OCI-LY3 (cell line): ENCODE results near the gene INSRR.

ENCODE experiments used
- H2AFZ ChIP-seq: fragments of 200-600, 300-600 bp; shearing (Covaris generic); 2 replicates; pipeline ENCODE4 v1.6.0; 2014; ENCODE audit warnings: antibody characterized with exemption, low read depth, low read length
- H3K27ac ChIP-seq: fragments of 200-600, 300-600 bp; sonication (generic); 2 replicates; pipeline ENCODE4 v1.5.1; 2014; ENCODE audit warnings: mild to moderate bottlenecking, low read length, moderate library complexity, mixed read lengths
- H3K27me3 ChIP-seq: fragments of 200-600, 300-600 bp; sonication (generic); 2 replicates; pipeline ENCODE4 v1.6.1; 2014; ENCODE audit warnings: low read depth, low read length, mixed read lengths
- H3K36me3 ChIP-seq: fragments of 200-600, 300-600 bp; sonication (generic); replicated peaks from 2 replicates; pipeline ENCODE3; 2014; ENCODE audit warnings: low read depth, low read length, mixed read lengths
- H3K4me1 ChIP-seq: fragments of 300-600, 200-600 bp; sonication (generic); 2 replicates; pipeline ENCODE4 v1.6.1; 2014; ENCODE audit warnings: low read length, mixed read lengths
- H3K4me2 ChIP-seq: fragments of 200-600, 300-600 bp; sonication (generic); 2 replicates; pipeline ENCODE4 v1.6.1; 2014; ENCODE audit warnings: low read length, mixed read lengths
- H3K4me3 ChIP-seq: fragments of 300-600, 200-600 bp; sonication (generic); 2 replicates; pipeline ENCODE4 v1.5.1; 2014; ENCODE audit warnings: antibody characterized with exemption, mild to moderate bottlenecking, low read length, moderate library complexity
- H3K79me2 ChIP-seq: fragments of 300-600, 200-600 bp; shearing (Covaris generic); 2 replicates; pipeline ENCODE4 v1.6.1; 2014; ENCODE audit warnings: mild to moderate bottlenecking, low read length, mixed read lengths
- H3K9ac ChIP-seq: fragments of 300-600, 200-600 bp; shearing (Covaris generic); 2 replicates; pipeline ENCODE4 v1.6.0; 2014; ENCODE audit warnings: mild to moderate bottlenecking, low read length, moderate library complexity
- H3K9me3 ChIP-seq: fragments of 200-600, 300-600 bp; shearing (Covaris generic); 2 replicates; pipeline ENCODE4 v1.6.1; 2014; ENCODE audit warnings: low read length, mixed read lengths; ENCODE audit not compliant: insufficient read depth
- H4K20me1 ChIP-seq: fragments of 200-600, 300-600 bp; sonication (generic); 2 replicates; pipeline ENCODE4 v1.6.1; 2016; ENCODE audit warnings: low read length, mixed read lengths; ENCODE audit not compliant: insufficient read depth
- CTCF ChIP-seq: fragments of 200-600, 300-600 bp; sonication (generic); IDR thresholded peaks from 2 replicates; pipeline ENCODE4 v1.5.1; 2014; ENCODE audit warnings: antibody characterized with exemption, low read length, low read depth
- EZH2phosphoT487 ChIP-seq: fragments of 200-600 bp; shearing (Covaris generic); IDR thresholded peaks from 2 replicates; pipeline ENCODE4 v1.6.1; 2018; ENCODE audit warnings: antibody characterized with exemption, mixed run types, low read depth

The INSRR gene

GRCh38 chr1:156851779-156852417, 7.0 kb downstream of the INSRR start:
- Histone ChIP-seq H4K20me1 (no peaks in the 10 kb centered on the region), H3K27me3 (no peaks in the 10 kb centered on the region), H3K4me2 (no peak overlapping the region), H3K9ac (no peak overlapping the region), H3K36me3 (no peaks in the 10 kb centered on the region), H3K4me1 (0 out of 2 replicates have a peak, but pooled peaks cover 4% of the 10 kb centered on the region), H3K4me3 (no peak overlapping the region), H3K79me2 (no peaks in the 10 kb centered on the region), H3K9me3 (no peaks in the 10 kb centered on the region), H3K27ac (no peak overlapping the region), H2AFZ (no peak overlapping the region)
- TF ChIP-seq CTCF (no peak), EZH2phosphoT487 (no peak)

GRCh38 chr1:156849151-156849496, 9.8 kb downstream of the INSRR start:
- Histone ChIP-seq H3K36me3 (no peaks in the 10 kb centered on the region), H2AFZ (no peak overlapping the region), H3K27me3 (no peaks in the 10 kb centered on the region), H3K79me2 (no peaks in the 10 kb centered on the region), H3K4me1 (no peaks in the 10 kb centered on the region), H3K9ac (no peak overlapping the region), H4K20me1 (no peaks in the 10 kb centered on the region), H3K27ac (no peak overlapping the region), H3K9me3 (no peaks in the 10 kb centered on the region), H3K4me3 (no peak overlapping the region), H3K4me2 (no peak overlapping the region)
- TF ChIP-seq CTCF (no peak), EZH2phosphoT487 (no peak)

GRCh38 chr1:156848461-156849150, 10.3 kb downstream of the INSRR start:
- H3K79me2 ChIP-seq, result no peaks in the 10 kb centered on the region
- H3K9ac ChIP-seq, result no peak overlapping the region
- no peak overlapping the region for H3K4me3 ChIP-seq
- H3K27ac ChIP-seq, result no peak overlapping the region
- H4K20me1 ChIP-seq, result no peaks in the 10 kb centered on the region
- H3K27me3 ChIP-seq, result no peaks in the 10 kb centered on the region
- H3K4me1 ChIP-seq, result no peaks in the 10 kb centered on the region
- H3K4me2 ChIP-seq, result no peak overlapping the region
- H3K9me3 ChIP-seq, result no peaks in the 10 kb centered on the region
- no peaks in the 10 kb centered on the region for H3K36me3 ChIP-seq
- TF ChIP-seq CTCF (no peak), EZH2phosphoT487 (no peak)
- H2AFZ ChIP-seq, result no peak overlapping the region

GRCh38 chr1:156847591-156848460, 11.1 kb downstream of the INSRR start:
- H3K27ac ChIP-seq, result no peak overlapping the region
- no peaks in the 10 kb centered on the region for H3K79me2 ChIP-seq
- H3K4me1 ChIP-seq, result no peaks in the 10 kb centered on the region
- TF ChIP-seq EZH2phosphoT487, result no peak
- no peak for TF ChIP-seq CTCF
- no peak overlapping the region for H3K9ac ChIP-seq
- no peaks in the 10 kb centered on the region for H4K20me1 ChIP-seq
- H3K9me3 ChIP-seq, result no peaks in the 10 kb centered on the region
- no peaks in the 10 kb centered on the region for H3K27me3 ChIP-seq
- H2AFZ ChIP-seq, result no peak overlapping the region
- H3K4me3 ChIP-seq, result no peak overlapping the region
- H3K36me3 ChIP-seq, result no peaks in the 10 kb centered on the region
- no peak overlapping the region for H3K4me2 ChIP-seq
